DOHH2 (cell line): ENCODE data around the gene ZRANB3.

ENCODE experiments used
- H3F3A ChIP-seq: fragments of 200-600 bp; sonication (generic), shearing (Covaris generic); 2 replicates; pipeline ENCODE4 v1.6.0; 2016; ENCODE audit warnings: antibody characterized with exemption, mild to moderate bottlenecking; ENCODE audit not compliant: control insufficient read depth, insufficient read depth
- H3K27ac ChIP-seq: fragments of 200-600 bp; sonication (generic); 2 replicates; pipeline ENCODE4 v1.5.1; 2014; ENCODE audit warnings: low read depth, mild to moderate bottlenecking, low read length, moderate library complexity
- H3K27me3 ChIP-seq: fragments of 200-600 bp; sonication (generic); 2 replicates; pipeline ENCODE4 v1.6.1; 2014; ENCODE audit warnings: mild to moderate bottlenecking, low read length, mixed read lengths; ENCODE audit not compliant: control insufficient read depth
- H3K36me3 ChIP-seq: fragments of 200-600 bp; sonication (generic); 2 replicates; pipeline ENCODE4 v1.6.1; 2014; ENCODE audit warnings: mild to moderate bottlenecking, low read length, moderate library complexity, mixed read lengths; ENCODE audit not compliant: control insufficient read depth
- H3K4me1 ChIP-seq: fragments of 200-600 bp; sonication (generic); 2 replicates; pipeline ENCODE4 v1.6.1; 2014; ENCODE audit warnings: mild to moderate bottlenecking, low read length, mixed read lengths; ENCODE audit not compliant: control insufficient read depth
- H3K4me2 ChIP-seq: fragments of 200-600 bp; sonication (generic); 2 replicates; pipeline ENCODE4 v1.6.0; 2014; ENCODE audit warnings: mild to moderate bottlenecking, low read length, moderate library complexity
- H3K4me3 ChIP-seq: fragments of 200-600 bp; sonication (generic); 2 replicates; pipeline ENCODE4 v1.5.1; 2014; ENCODE audit warnings: mild to moderate bottlenecking, low read length, mixed read lengths
- H3K79me2 ChIP-seq: fragments of 200-600 bp; sonication (generic); 2 replicates; pipeline ENCODE4 v1.6.1; 2014; ENCODE audit warnings: mild to moderate bottlenecking, low read length, mixed read lengths; ENCODE audit not compliant: control insufficient read depth
- H3K9me2 ChIP-seq: fragments of 200-600 bp; sonication (generic); replicated peaks from 2 replicates; pipeline ENCODE4 v1.6.1; 2014; ENCODE audit warnings: mild to moderate bottlenecking, low read length, mixed read lengths; ENCODE audit not compliant: control insufficient read depth
- H3K9me3 ChIP-seq: fragments of 200-600 bp; sonication (generic); 2 replicates; pipeline ENCODE4 v1.6.1; 2014; ENCODE audit warnings: antibody characterized with exemption, low read length, mixed read lengths; ENCODE audit not compliant: control insufficient read depth, insufficient read depth
- H4K20me1 ChIP-seq: fragments of 200-600 bp; sonication (generic); 2 replicates; pipeline ENCODE4 v1.6.0; 2014; ENCODE audit warnings: low read depth, mild to moderate bottlenecking, antibody characterized with exemption, low read length, moderate library complexity; ENCODE audit not compliant: control insufficient read depth, insufficient read depth
- EZH2phosphoT487 ChIP-seq: fragments of 200-600 bp; sonication (generic); IDR thresholded peaks from 2 replicates; pipeline ENCODE4 v1.6.1; 2017; ENCODE audit warnings: borderline replicate concordance, mild to moderate bottlenecking, antibody characterized with exemption, low read length, moderate library complexity, mixed read lengths
- TF ChIP-seq, protein P1 (sequence below): fragments of 200-600 bp; sonication (generic); IDR thresholded peaks from one replicate; pipeline ENCODE4 v1.5.1; 2014; ENCODE audit warnings: antibody characterized with exemption, mild to moderate bottlenecking, low read depth, low read length; ENCODE audit not compliant: poor library complexity, severe bottlenecking

The ZRANB3 gene

DNA sequence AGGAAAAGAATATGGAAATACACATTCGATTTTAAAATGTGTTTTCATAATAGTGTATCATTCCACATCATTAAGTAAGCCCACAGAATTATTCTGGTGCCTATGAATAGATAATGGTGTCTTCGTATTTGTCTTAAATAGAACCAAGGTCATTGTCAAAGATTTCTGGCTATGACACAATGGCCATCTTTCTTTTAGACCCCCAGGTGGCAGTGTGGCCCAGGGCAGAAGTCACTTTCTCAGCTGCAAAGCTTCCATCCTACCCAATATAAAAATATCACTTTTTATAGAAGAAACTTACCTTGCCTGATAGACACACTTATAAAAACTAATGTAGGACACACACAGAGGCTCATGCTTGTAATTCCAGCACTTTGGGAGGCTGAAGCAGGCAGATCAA is 57.5 kb downstream of the ZRANB3 start:
- Histone ChIP-seq H3K27ac (no peak overlapping the region), H3K4me2 (no peak overlapping the region), H3F3A (no peaks in the 10 kb centered on the region), H3K9me2 (no peaks in the 10 kb centered on the region), H3K4me3 (no peak overlapping the region), H3K9me3 (no peaks in the 10 kb centered on the region), H3K27me3 (no peaks in the 10 kb centered on the region), H3K79me2 (no peaks in the 10 kb centered on the region), H3K4me1 (no peaks in the 10 kb centered on the region), H3K36me3 (no peaks in the 10 kb centered on the region), H4K20me1 (no peaks in the 10 kb centered on the region)
- TF ChIP-seq, protein P1, sequence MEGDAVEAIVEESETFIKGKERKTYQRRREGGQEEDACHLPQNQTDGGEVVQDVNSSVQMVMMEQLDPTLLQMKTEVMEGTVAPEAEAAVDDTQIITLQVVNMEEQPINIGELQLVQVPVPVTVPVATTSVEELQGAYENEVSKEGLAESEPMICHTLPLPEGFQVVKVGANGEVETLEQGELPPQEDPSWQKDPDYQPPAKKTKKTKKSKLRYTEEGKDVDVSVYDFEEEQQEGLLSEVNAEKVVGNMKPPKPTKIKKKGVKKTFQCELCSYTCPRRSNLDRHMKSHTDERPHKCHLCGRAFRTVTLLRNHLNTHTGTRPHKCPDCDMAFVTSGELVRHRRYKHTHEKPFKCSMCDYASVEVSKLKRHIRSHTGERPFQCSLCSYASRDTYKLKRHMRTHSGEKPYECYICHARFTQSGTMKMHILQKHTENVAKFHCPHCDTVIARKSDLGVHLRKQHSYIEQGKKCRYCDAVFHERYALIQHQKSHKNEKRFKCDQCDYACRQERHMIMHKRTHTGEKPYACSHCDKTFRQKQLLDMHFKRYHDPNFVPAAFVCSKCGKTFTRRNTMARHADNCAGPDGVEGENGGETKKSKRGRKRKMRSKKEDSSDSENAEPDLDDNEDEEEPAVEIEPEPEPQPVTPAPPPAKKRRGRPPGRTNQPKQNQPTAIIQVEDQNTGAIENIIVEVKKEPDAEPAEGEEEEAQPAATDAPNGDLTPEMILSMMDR: peak; percentile 69
- TF ChIP-seq EZH2phosphoT487: no peak

DNA sequence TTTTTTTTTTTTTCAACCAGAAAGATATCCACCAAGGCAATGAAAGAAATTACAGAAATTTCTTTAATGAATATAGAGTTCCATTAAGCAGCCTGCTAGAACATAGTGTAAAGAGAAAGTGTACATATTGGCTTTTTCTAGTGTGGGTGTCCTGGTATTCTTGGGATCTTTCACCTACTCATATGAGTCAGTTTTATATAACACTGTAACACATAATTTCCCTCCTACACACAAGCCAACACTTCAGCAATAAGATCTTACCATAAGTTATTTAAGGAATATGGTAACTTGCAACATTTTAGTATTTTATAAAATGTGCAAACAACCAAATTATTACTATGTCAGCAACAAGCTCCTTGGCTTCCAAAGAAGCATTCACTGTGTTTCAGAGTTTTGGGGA is 59.9 kb downstream of the ZRANB3 start:
- TF ChIP-seq, protein P1: no peak
- TF ChIP-seq EZH2phosphoT487: no peak
- H3K79me2 ChIP-seq: no peaks in the 10 kb centered on the region
- no peak overlapping the region for H3K4me2 ChIP-seq

DNA sequence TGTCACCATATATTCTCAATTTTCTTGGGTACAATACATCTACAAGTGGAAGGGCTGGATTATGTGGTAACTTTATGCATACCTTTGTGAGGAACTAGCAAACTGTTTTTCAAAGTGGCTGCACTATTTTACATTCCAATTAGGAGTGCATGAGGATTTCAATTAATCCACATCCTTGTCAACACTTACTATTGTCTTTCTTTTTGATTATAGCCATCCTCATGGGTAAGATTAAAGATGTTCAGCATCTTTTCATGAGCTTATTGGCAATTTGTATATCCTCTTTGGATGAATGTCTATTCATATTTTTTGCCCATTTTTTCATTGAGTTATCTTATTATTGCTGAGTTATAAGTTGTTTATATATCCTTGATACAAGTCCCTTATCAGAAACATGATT is 73.7 kb downstream of the ZRANB3 start:
- no peaks in the 10 kb centered on the region for H3F3A ChIP-seq
- TF ChIP-seq, protein P1: no peak
- no peak for TF ChIP-seq EZH2phosphoT487

More for the DNA sequence above, 59.9 kb downstream of the ZRANB3 start:
- Histone ChIP-seq H3K27ac (no peak overlapping the region), H3K9me3 (no peaks in the 10 kb centered on the region), H4K20me1 (no peaks in the 10 kb centered on the region), H3K4me3 (no peak overlapping the region), H3K27me3 (no peaks in the 10 kb centered on the region), H3K4me1 (no peaks in the 10 kb centered on the region), H3F3A (no peaks in the 10 kb centered on the region), H3K9me2 (no peaks in the 10 kb centered on the region), H3K36me3 (no peaks in the 10 kb centered on the region)

DNA sequence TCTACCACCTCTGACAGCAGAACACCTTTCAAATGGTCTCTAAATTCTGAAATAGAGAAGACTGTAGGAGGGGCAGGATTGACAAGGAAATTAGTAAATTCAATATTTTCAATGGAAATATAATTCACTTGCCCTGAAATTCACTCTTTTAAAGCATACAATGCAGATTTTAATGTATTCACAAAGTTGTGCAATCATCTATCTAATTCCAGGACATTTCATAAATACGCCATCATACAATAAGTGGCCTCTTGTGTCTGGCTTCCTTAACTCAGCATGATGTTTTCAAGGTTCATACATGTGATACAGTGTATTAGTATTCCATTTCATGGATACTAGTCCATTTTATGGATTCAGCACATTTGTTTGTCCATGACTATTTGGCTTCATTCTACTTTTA is 74.2 kb downstream of the ZRANB3 start:
- Histone ChIP-seq H3K36me3 (peaks cover 7% of the 10 kb centered on the region), H3K9me2 (no peaks in the 10 kb centered on the region), H3K4me1 (no peaks in the 10 kb centered on the region), H3K79me2 (no peaks in the 10 kb centered on the region), H3K9me3 (peaks cover 27% of the 10 kb centered on the region; the same call in 1 of the 2 replicates), H3K4me2 (no peak overlapping the region), H3K27ac (no peak overlapping the region), H4K20me1 (no peaks in the 10 kb centered on the region), H3K4me3 (no peak overlapping the region), H3F3A (no peaks in the 10 kb centered on the region), H3K27me3 (no peaks in the 10 kb centered on the region)
- TF ChIP-seq, protein P1: no peak
- no peak for TF ChIP-seq EZH2phosphoT487

More for the DNA sequence above, 73.7 kb downstream of the ZRANB3 start:
- Histone ChIP-seq H3K4me2 (no peak overlapping the region), H3K9me2 (no peaks in the 10 kb centered on the region), H3K9me3 (peaks cover 26% of the 10 kb centered on the region; the same call in 1 of the 2 replicates), H3K27ac (no peak overlapping the region), H3K36me3 (peaks cover 7% of the 10 kb centered on the region), H3K4me3 (no peak overlapping the region), H3K4me1 (no peaks in the 10 kb centered on the region), H3K27me3 (no peaks in the 10 kb centered on the region), H3K79me2 (no peaks in the 10 kb centered on the region), H4K20me1 (no peaks in the 10 kb centered on the region)
